ENCODE data around the gene PRSS58.

DNA sequence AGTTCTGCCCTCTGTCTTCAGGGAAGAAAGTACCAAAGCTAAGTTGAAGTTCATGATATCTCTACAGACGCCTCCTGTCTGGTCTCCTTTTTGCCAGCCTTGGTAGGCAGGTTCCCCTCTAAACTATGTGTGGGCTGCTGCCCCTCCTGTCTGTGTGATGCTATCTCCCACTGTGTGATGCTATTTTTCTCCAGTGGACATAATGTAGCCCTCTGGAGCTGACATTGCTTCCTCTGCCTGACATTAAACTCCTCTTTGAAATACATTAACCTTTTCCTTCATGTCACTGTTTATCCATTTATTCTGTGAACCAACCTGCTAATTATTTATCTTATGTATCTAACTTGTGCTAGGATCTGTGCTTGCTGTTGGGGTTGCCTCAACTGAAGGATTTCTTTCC, at the start of gene PRSS58:
- TF ChIP-seq, protein P1, sequence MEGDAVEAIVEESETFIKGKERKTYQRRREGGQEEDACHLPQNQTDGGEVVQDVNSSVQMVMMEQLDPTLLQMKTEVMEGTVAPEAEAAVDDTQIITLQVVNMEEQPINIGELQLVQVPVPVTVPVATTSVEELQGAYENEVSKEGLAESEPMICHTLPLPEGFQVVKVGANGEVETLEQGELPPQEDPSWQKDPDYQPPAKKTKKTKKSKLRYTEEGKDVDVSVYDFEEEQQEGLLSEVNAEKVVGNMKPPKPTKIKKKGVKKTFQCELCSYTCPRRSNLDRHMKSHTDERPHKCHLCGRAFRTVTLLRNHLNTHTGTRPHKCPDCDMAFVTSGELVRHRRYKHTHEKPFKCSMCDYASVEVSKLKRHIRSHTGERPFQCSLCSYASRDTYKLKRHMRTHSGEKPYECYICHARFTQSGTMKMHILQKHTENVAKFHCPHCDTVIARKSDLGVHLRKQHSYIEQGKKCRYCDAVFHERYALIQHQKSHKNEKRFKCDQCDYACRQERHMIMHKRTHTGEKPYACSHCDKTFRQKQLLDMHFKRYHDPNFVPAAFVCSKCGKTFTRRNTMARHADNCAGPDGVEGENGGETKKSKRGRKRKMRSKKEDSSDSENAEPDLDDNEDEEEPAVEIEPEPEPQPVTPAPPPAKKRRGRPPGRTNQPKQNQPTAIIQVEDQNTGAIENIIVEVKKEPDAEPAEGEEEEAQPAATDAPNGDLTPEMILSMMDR (IDR thresholded peaks at IDR 0.05; ENCODE audit: low read depth, low read length, poor library complexity, severe bottlenecking): no peak
- no peak for TF ChIP-seq EZH2phosphoT487 (IDR thresholded peaks at IDR 0.05; ENCODE audit: borderline replicate concordance, low read length)
